GM12878 (cell line): ENCODE data around the gene TVP23C. TPM values are rescaled to one million over a fixed set of nuclear protein-coding genes. Genes with fewer than 3 reads are reported as not detected.
"Not testable (repeated sequence)": the region's sequence is repeated elsewhere in the genome, so short reads cannot be mapped to it uniquely, and the experiment has no call there.

Source experiments
- ATAC-seq: fragments of 200-7000 bp; cut with Tn5 transposase; 3 replicates; pipeline ENCODE4 v1.9.1; 2020; ENCODE audit warnings: mild to moderate bottlenecking, moderate library complexity
- BruUV-seq: library from RNA; stranded (reverse); fragments of 400-500 nt; replicated peaks from 2 replicates; lab custom pipeline; 2021; lab: Mats Ljungman, UMichigan
- CTCF ChIA-PET: fragments of 300-600 bp; sonication (Branson Sonifier 250); formaldehyde crosslinking; extraction: SDS; loops from one replicate; lab custom pipeline; 2021; ENCODE audit warnings: inconsistent platforms; lab: Yijun Ruan, JAX
- POLR2A ChIA-PET: fragments of 350-600 bp; formaldehyde crosslinking; extraction: SDS; loops from one replicate; lab custom pipeline; 2021; ENCODE audit warnings: inconsistent platforms; lab: Charles Lee
- RAD21 ChIA-PET: fragments of 300-600 bp; sonication (Branson Sonifier 250); formaldehyde crosslinking; loops from one replicate; lab custom pipeline; 2023; ENCODE audit warnings: antibody characterized with exemption; ENCODE audit not compliant: unreplicated experiment; lab: Charles Lee
- SMC1A ChIA-PET: fragments of 300-600 bp; sonication (Branson Sonifier 250); formaldehyde crosslinking; loops from one replicate; lab custom pipeline; 2023; ENCODE audit not compliant: unreplicated experiment, uncharacterized antibody; lab: Charles Lee
- DNase-seq: peaks from one replicate; pipeline ENCODE4 v3.0.0-alpha.2; 2011; ENCODE audit warnings: low read depth, low spot score
- FAIRE-seq: peaks from 3 replicates; lab custom pipeline; 2011; peaks lifted over from hg19 to GRCh38; lab: Jason Lieb, UNC
- H2AFZ ChIP-seq: 2 replicates; pipeline ENCODE4 v1.6.0; 2011; ENCODE audit warnings: low read depth, low read length, control low read depth; ENCODE audit not compliant: control insufficient read depth
- H3K27ac ChIP-seq: 2 replicates; pipeline ENCODE4 v1.5.1; 2011; ENCODE audit warnings: control low read depth; ENCODE audit not compliant: control insufficient read depth, insufficient read depth
- H3K27me3 ChIP-seq, 2 experiments: replicated peaks in 1 of 2; 2 replicates each; pipeline versions ENCODE4 v1.6.0 to v1.6.1; 2011; ENCODE audit warnings: low read length in 1 of 2; ENCODE audit not compliant: control insufficient read depth in 2 of 2, insufficient read depth in 2 of 2
- H3K36me3 ChIP-seq, 2 experiments: 2 replicates each; pipeline ENCODE4 v1.5.1; 2011; ENCODE audit warnings: low read length in 1 of 2; ENCODE audit not compliant: control insufficient read depth in 2 of 2, insufficient read depth in 2 of 2
- H3K4me1 ChIP-seq: 2 replicates; pipeline ENCODE4 v1.6.1; 2011; ENCODE audit warnings: mild to moderate bottlenecking, low read length, moderate library complexity, mixed read lengths; ENCODE audit not compliant: control insufficient read depth, insufficient read depth
- H3K4me2 ChIP-seq: 2 replicates; pipeline ENCODE4 v1.6.0; 2011; ENCODE audit warnings: control low read depth; ENCODE audit not compliant: control insufficient read depth, insufficient read depth
- H3K4me3 ChIP-seq: fragments of 200-600 bp; sonication (generic); 2 replicates; pipeline ENCODE4 v1.5.1; 2016
- H3K79me2 ChIP-seq: 2 replicates; pipeline ENCODE4 v1.6.0; 2011; ENCODE audit warnings: low read length; ENCODE audit not compliant: control insufficient read depth, insufficient read depth
- H3K9ac ChIP-seq: 2 replicates; pipeline ENCODE4 v1.8.0; 2011; ENCODE audit warnings: low read length, control low read depth, mixed read lengths; ENCODE audit not compliant: control insufficient read depth, insufficient read depth
- H3K9me3 ChIP-seq: replicated peaks from 3 replicates; pipeline ENCODE4 v1.5.1; 2011; ENCODE audit warnings: mild to moderate bottlenecking, low read length; ENCODE audit not compliant: control insufficient read depth, insufficient read depth
- H4K20me1 ChIP-seq: 2 replicates; pipeline ENCODE4 v1.6.0; 2011; ENCODE audit not compliant: control insufficient read depth, insufficient read depth
- WGBS: methylation state at CpG from one replicate; pipeline ENCODE4 v1.1.6; 2016; ENCODE audit warnings: low lambda C conversion rate; ENCODE audit not compliant: insufficient replicate concordance, insufficient coverage; ENCODE audit errors: missing lambda C conversion rate; 5-methylcytosine and 5-hydroxymethylcytosine counted together
- in situ Hi-C: fragments of 300-500 bp; cut with MboI; formaldehyde crosslinking; loops from 9 replicates; pipeline ENCODE4 v1.14.3; 2018; ENCODE audit warnings: mixed read lengths
- intact Hi-C: fragments of 100-400 bp; cut with micrococcal nuclease; formaldehyde crosslinking; loops from one replicate; pipeline ENCODE4 v1.14.2; 2022; ENCODE audit not compliant: unreplicated experiment
- polyA plus RNA-seq, 11 experiments: library from polyadenylated mRNA; depleted of rRNA in 4 of 11; unstranded in 6 of 11; stranded (reverse) in 5 of 11; fragments of >200 nt; fragmentation: Nextera tagmentation in 4 of 11; fragmentation: Illumina TruSeq in 1 of 11; extraction: Ambion mirVana in 4 of 11; extraction: Trizol in 1 of 11; gene quantifications; 1 replicate in 1 of 11; 2 replicates in 10 of 11; pipeline versions ENCODE4 v1.2.1 to v1.2.3, GENCODE V29; 2011 to 2016; ENCODE audit warnings: inconsistent platforms in 2 of 11, missing spikeins in 2 of 11, low read depth in 1 of 11
- total RNA-seq, 4 experiments: library from RNA; depleted of rRNA in 3 of 4; stranded (reverse); fragments of >200 nt in 3 of 4; fragmentation: Illumina TruSeq in 1 of 4; extraction: Trizol in 1 of 4; gene quantifications; 2 replicates each; pipeline versions ENCODE4 v1.2.1 to v1.2.3, GENCODE V29; 2013 to 2021

Gene TVP23C
- total and polyA plus RNA-seq, 10 of the 15 experiments (the other 5 are each of a cell fraction or from before 2014, with no cell fraction given) = 0.42 to 5.0 (median 2.7) TPM

GRCh38 chr17:15583313-15583712 is 20.0 kb upstream of the TVP23C start:
- CTCF ChIA-PET, H3K9ac ChIP-seq, H3K4me2 ChIP-seq, H2AFZ ChIP-seq, RAD21 ChIA-PET, H3K27ac ChIP-seq, FAIRE-seq, SMC1A ChIA-PET, H4K20me1 ChIP-seq, intact Hi-C loops, H3K36me3 ChIP-seq, in situ Hi-C loops, ATAC-seq, POLR2A ChIA-PET, H3K27me3 ChIP-seq, H3K4me3 ChIP-seq, H3K9me3 ChIP-seq, DNase-seq, BruUV-seq, H3K79me2 ChIP-seq, H3K4me1 ChIP-seq: not testable (repeated sequence)
- WGBS = 27% methylated on average over 3 of the region's 5 CpGs

- CTCF ChIA-PET, ATAC-seq, H3K27me3 ChIP-seq, H3K79me2 ChIP-seq, H3K4me1 ChIP-seq, H3K9ac ChIP-seq, RAD21 ChIA-PET, H3K4me3 ChIP-seq, FAIRE-seq, H3K9me3 ChIP-seq, SMC1A ChIA-PET, H4K20me1 ChIP-seq, intact Hi-C loops, H3K36me3 ChIP-seq, in situ Hi-C loops, H2AFZ ChIP-seq, DNase-seq, H3K27ac ChIP-seq, H3K4me2 ChIP-seq, BruUV-seq, POLR2A ChIA-PET: not testable (repeated sequence)
- 93% methylated on average over 3 of the region's 4 CpGs for WGBS
Observed at GRCh38 chr17:15581462-15581861, 18.2 kb upstream of the TVP23C start.

- BruUV-seq, FAIRE-seq, H3K4me1 ChIP-seq, H3K79me2 ChIP-seq, H3K4me2 ChIP-seq, H3K4me3 ChIP-seq, H4K20me1 ChIP-seq, H3K9ac ChIP-seq, CTCF ChIA-PET, SMC1A ChIA-PET, H3K36me3 ChIP-seq, ATAC-seq, RAD21 ChIA-PET, intact Hi-C loops, POLR2A ChIA-PET, H2AFZ ChIP-seq, H3K27me3 ChIP-seq, H3K27ac ChIP-seq, in situ Hi-C loops, DNase-seq, H3K9me3 ChIP-seq: not testable (repeated sequence)
- no CpG with 5 or more reads among the region's 1 CpG for WGBS
Observed at GRCh38 chr17:15576848-15577247, 13.6 kb upstream of the TVP23C start.

GRCh38 chr17:15574660-15575059 is 11.4 kb upstream of the TVP23C start:
- H3K9me3 ChIP-seq, H3K27me3 ChIP-seq, POLR2A ChIA-PET, H3K4me2 ChIP-seq, H3K36me3 ChIP-seq, H3K27ac ChIP-seq, ATAC-seq, BruUV-seq, H2AFZ ChIP-seq, H3K4me3 ChIP-seq, H3K9ac ChIP-seq, SMC1A ChIA-PET, CTCF ChIA-PET, H3K79me2 ChIP-seq, RAD21 ChIA-PET, H3K4me1 ChIP-seq, DNase-seq, H4K20me1 ChIP-seq, intact Hi-C loops: not testable (repeated sequence)
- 63% methylated on average over 2 of the region's 5 CpGs for WGBS
- in situ Hi-C loops = loop anchor here (25.0 kb wide), 1 partner anchor 413 kb away; the partner anchor contains the start of genes TTC19 and ZSWIM7
- FAIRE-seq = peak; percentile 23
